Kidney (tissue), 14 donors: ENCODE data around the gene MYEOV. TPM values are rescaled to one million over a fixed set of nuclear protein-coding genes. Genes with fewer than 3 reads are reported as not detected.
A peak's percentile ranks its signal among the peaks of the same experiment; 100 is the strongest.

Experiments
- DNase-seq, 5 donors: peaks; one replicate each; pipeline ENCODE4 v3.0.0-alpha.2; 2013 to 2020
- FAIRE-seq: peaks from 2 replicates; lab custom pipeline; 2012; peaks lifted over from hg19 to GRCh38; lab: Jason Lieb, UNC
- H3K27ac ChIP-seq, 2 donors: one replicate each; pipeline ENCODE4 v1.7.0; 2013; ENCODE audit warnings: low read depth in 2 of 2, low read length in 2 of 2, inconsistent platforms in 1 of 2
- H3K27me3 ChIP-seq: one replicate; pipeline ENCODE4 v1.7.1; 2013; ENCODE audit warnings: low read length, inconsistent platforms; ENCODE audit not compliant: control insufficient read depth, insufficient read depth
- H3K36me3 ChIP-seq, 3 donors: one replicate each; pipeline versions ENCODE4 v1.7.0 to v1.7.1; 2013; ENCODE audit warnings: low read length in 3 of 3, control low read depth in 1 of 3, inconsistent platforms in 1 of 3; ENCODE audit not compliant: insufficient read depth in 3 of 3, control insufficient read depth in 2 of 3
- H3K4me1 ChIP-seq, 3 donors: one replicate each; pipeline versions ENCODE4 v1.7.0 to v1.7.1; 2013; ENCODE audit warnings: low read length in 3 of 3, inconsistent platforms in 1 of 3, low read depth in 1 of 3; ENCODE audit not compliant: control insufficient read depth in 2 of 3, insufficient read depth in 2 of 3
- H3K4me3 ChIP-seq, 3 donors: one replicate each; pipeline versions ENCODE4 v1.7.0 to v1.8.1; 2013; ENCODE audit warnings: low read length in 3 of 3, control low read depth in 1 of 3, inconsistent platforms in 1 of 3
- H3K9ac ChIP-seq, 3 donors: one replicate each; pipeline versions ENCODE4 v1.7.0 to v1.7.1; 2013; ENCODE audit warnings: low read length in 3 of 3, control low read depth in 1 of 3, inconsistent platforms in 1 of 3
- H3K9me3 ChIP-seq, 3 donors: one replicate each; pipeline versions ENCODE4 v1.7.0 to v1.7.1; 2013; ENCODE audit warnings: low read length in 3 of 3, control low read depth in 1 of 3, inconsistent platforms in 1 of 3; ENCODE audit not compliant: control insufficient read depth in 2 of 3, insufficient read depth in 1 of 3
- intact Hi-C: fragments of 100-400 bp; cut with DNase I; formaldehyde crosslinking; loops from one replicate; pipeline ENCODE4 v1.11.1; 2022
- polyA plus RNA-seq: library from polyadenylated mRNA; stranded (reverse); fragments of 350-450 nt; fragmentation: Illumina TruSeq; extraction: RNeasy Lipid Tissue Mini Kit (QIAGEN cat#74804); gene quantifications from one replicate; pipeline ENCODE4 v1.2.3, GENCODE V29; 2014; ENCODE audit warnings: low read depth, low replicate concordance; ENCODE audit not compliant: insufficient read depth
- total RNA-seq: library from RNA; stranded (reverse); fragmentation: NEBNext Ultra II Directional; extraction: Animal tissue kit (Norgen Biotek cat#: 25700); gene quantifications from one replicate; pipeline ENCODE4 v1.2.1, GENCODE V29; 2021
- TF ChIP-seq, protein P1 (sequence below): IDR thresholded peaks from 3 replicates; pipeline ENCODE4 v1.5.1; 2012; ENCODE audit warnings: mild to moderate bottlenecking, moderate library complexity, borderline replicate concordance; ENCODE audit not compliant: insufficient read depth; ENCODE audit errors: extremely low read depth
- donor health status: control.
- donor health status: control.
- donor health status: control.
- donor health status: control.
- donor health status: control.
- donor health status: DM: yes; HTN: yes; CAD: no.
- donor health status: Normal renal cell carcinoma (clear cell type).

The MYEOV gene
- total and polyA plus RNA-seq, 2 donors from 2014 or later = 2.6 TPM; not detected in 1

DNA sequence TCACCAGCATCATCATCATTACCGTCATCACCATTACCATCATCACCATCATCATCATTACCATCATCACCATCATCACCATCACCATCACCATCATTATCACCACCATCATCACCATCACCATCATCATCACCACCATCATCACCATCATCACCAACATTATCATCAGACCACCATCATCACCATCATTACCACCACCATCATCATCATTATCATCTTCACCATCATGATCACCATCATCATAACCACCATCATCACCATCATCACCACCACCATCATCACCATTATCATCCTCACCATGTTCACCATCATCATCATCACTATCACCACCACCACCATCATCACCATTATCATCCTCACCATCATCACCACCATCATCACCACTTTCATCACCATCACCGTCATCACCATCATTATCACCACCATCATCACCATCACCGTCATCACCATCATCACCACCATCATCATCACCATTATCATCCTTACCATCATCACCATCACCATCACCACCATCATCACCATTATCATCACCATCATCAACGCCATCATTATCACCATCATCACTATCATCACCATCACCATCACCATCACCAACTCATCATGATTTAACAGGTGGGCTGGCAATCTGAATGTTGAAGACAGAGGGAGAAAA lies 2.4 kb upstream of the MYEOV start:
- Histone ChIP-seq H3K4me3 (peak overlapping the region in 1 of 3 donors; percentile 7), H3K27me3 (no peaks in the 10 kb centered on the region), H3K9ac (no peak overlapping the region), H3K9me3 (peaks cover 0 to 4% (median 0%) of the 10 kb centered on the region in 3 donors), H3K4me1 (peaks cover 2 to 8% (median 8%) of the 10 kb centered on the region in 3 donors), H3K27ac (no peak overlapping the region), H3K36me3 (no peaks in the 10 kb centered on the region)
- TF ChIP-seq, protein P1, sequence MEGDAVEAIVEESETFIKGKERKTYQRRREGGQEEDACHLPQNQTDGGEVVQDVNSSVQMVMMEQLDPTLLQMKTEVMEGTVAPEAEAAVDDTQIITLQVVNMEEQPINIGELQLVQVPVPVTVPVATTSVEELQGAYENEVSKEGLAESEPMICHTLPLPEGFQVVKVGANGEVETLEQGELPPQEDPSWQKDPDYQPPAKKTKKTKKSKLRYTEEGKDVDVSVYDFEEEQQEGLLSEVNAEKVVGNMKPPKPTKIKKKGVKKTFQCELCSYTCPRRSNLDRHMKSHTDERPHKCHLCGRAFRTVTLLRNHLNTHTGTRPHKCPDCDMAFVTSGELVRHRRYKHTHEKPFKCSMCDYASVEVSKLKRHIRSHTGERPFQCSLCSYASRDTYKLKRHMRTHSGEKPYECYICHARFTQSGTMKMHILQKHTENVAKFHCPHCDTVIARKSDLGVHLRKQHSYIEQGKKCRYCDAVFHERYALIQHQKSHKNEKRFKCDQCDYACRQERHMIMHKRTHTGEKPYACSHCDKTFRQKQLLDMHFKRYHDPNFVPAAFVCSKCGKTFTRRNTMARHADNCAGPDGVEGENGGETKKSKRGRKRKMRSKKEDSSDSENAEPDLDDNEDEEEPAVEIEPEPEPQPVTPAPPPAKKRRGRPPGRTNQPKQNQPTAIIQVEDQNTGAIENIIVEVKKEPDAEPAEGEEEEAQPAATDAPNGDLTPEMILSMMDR = no peak
- intact Hi-C loops = no loop called here
- no peak for DNase-seq
- no peak for FAIRE-seq

DNA sequence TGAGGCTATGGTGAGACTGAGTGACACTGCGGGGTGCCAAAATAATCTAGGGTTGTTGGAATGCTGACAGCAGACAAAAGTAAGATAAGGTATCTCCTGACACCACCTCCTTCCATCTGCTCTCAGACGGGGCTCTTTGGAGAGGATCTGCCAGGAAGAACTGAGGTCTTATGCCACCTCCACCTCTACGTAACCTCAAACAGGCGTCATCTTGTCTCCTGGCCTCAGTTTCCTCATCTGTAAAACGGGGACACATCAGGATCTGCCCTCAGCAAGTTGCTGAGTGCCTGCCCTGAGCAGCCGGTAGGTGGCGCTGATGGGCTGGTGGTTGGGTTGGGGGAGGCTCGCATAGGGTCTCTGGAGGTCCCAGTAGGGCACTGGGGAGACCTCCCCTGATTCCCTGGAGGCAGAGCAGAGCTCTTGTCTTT lies 1.7 kb upstream of the MYEOV start:
- Histone ChIP-seq H3K4me1 (peaks cover 2 to 12% (median 8%) of the 10 kb centered on the region in 3 donors), H3K27me3 (no peaks in the 10 kb centered on the region), H3K9ac (no peak overlapping the region), H3K27ac (no peak overlapping the region), H3K9me3 (peaks cover 0 to 4% (median 0%) of the 10 kb centered on the region in 3 donors), H3K36me3 (no peaks in the 10 kb centered on the region), H3K4me3 (no peak overlapping the region)
- no peak for FAIRE-seq
- intact Hi-C loops = no loop called here
- TF ChIP-seq, protein P1 = peak; percentile 78
- DNase-seq = peak in 1 of 5 donors; percentile 61

DNA sequence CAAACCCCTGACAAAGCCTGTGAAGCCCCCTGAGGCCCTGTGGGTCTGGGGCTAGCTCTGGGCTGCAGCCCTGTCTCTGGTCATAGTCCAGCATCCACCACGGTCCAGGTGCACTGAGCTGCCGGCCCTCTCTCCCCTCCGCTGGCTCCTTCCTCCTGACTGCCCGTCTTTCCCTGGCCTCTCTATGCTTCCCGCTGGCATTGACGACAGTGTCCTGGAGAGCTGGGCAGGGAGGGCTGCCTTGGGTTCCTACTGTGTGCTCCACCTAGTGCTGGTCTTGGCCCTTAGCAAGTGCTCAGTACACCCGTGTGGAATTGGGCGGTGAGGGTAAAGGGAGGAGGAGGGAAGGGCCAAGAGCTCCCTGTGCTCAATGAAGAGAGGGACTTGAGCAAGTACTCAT lies 868 bp upstream of the MYEOV start:
- Histone ChIP-seq H3K27ac (no peak overlapping the region), H3K4me1 (peaks cover 0 to 17% (median 16%) of the 10 kb centered on the region in 3 donors), H3K27me3 (no peaks in the 10 kb centered on the region), H3K4me3 (no peak overlapping the region), H3K9me3 (peaks cover 0 to 4% (median 0%) of the 10 kb centered on the region in 3 donors), H3K9ac (no peak overlapping the region), H3K36me3 (no peaks in the 10 kb centered on the region)
- intact Hi-C loops = no loop called here
- TF ChIP-seq, protein P1 = no peak
- FAIRE-seq = no peak
- peak in 1 of 5 donors; percentile 49 for DNase-seq
